Common myeloid progenitor, CD34-positive (primary cell): ENCODE results near the gene TRPM2.

Source experiments
- CTCF ChIA-PET: fragments of 350-600 bp; sonication (Branson Sonifier 250); formaldehyde crosslinking; loops from one replicate; lab custom pipeline; 2021; ENCODE audit warnings: antibody characterized with exemption; lab: Charles Lee
- POLR2A ChIA-PET: fragments of 350-600 bp; sonication (Branson Sonifier 250); formaldehyde crosslinking; loops from one replicate; lab custom pipeline; 2021; ENCODE audit warnings: antibody characterized with exemption; lab: Charles Lee
- DNase-seq, 3 donors: peaks; one replicate each; pipeline versions ENCODE4 v3.0.0 to v3.0.0-alpha.2; 2013
- H3K27ac ChIP-seq, 2 experiments: 1 replicate in 1 of 2; 2 replicates in 1 of 2; pipeline ENCODE4 v1.7.0; 2013; ENCODE audit warnings: inconsistent platforms in 2 of 2, low read length in 2 of 2, mild to moderate bottlenecking in 2 of 2, low read depth in 1 of 2, moderate library complexity in 1 of 2; ENCODE audit not compliant: severe bottlenecking in 2 of 2, insufficient read depth in 1 of 2, poor library complexity in 1 of 2
- H3K27me3 ChIP-seq, 5 experiments: replicated peaks in 2 of 5; 1 replicate in 3 of 5; 2 replicates in 2 of 5; pipeline versions ENCODE4 v1.6.1 to v1.7.0; 2013; ENCODE audit warnings: low read length in 4 of 5, mild to moderate bottlenecking in 2 of 5, moderate library complexity in 2 of 5, inconsistent platforms in 1 of 5; ENCODE audit not compliant: insufficient read depth in 5 of 5, control insufficient read depth in 4 of 5
- H3K36me3 ChIP-seq, 4 experiments: 1 replicate in 2 of 4; 2 replicates in 2 of 4; pipeline versions ENCODE4 v1.6.1 to v1.7.0; 2013; ENCODE audit warnings: low read length in 3 of 4, control low read depth in 1 of 4, mild to moderate bottlenecking in 1 of 4; ENCODE audit not compliant: control insufficient read depth in 4 of 4, insufficient read depth in 4 of 4
- H3K4me1 ChIP-seq, 4 experiments: 1 replicate in 3 of 4; 2 replicates in 1 of 4; pipeline versions ENCODE4 v1.6.1 to v1.7.1; 2013; ENCODE audit warnings: low read length in 3 of 4, mild to moderate bottlenecking in 3 of 4, control low read depth in 1 of 4, inconsistent platforms in 1 of 4, moderate library complexity in 1 of 4; ENCODE audit not compliant: control insufficient read depth in 4 of 4, insufficient read depth in 4 of 4; ENCODE audit errors: control extremely low read depth in 1 of 4
- H3K4me3 ChIP-seq, 7 experiments: 1 replicate in 4 of 7; 2 replicates in 3 of 7; pipeline versions ENCODE4 v1.5.1 to v1.7.0; 2013; ENCODE audit warnings: mild to moderate bottlenecking in 7 of 7, low read length in 6 of 7, moderate library complexity in 6 of 7, inconsistent platforms in 2 of 7, low read depth in 2 of 7, control low read depth in 1 of 7; ENCODE audit not compliant: insufficient read depth in 4 of 7, control insufficient read depth in 1 of 7; ENCODE audit errors: extremely low read depth in 1 of 7
- H3K9me3 ChIP-seq, 5 experiments: 1 replicate in 4 of 5; 2 replicates in 1 of 5; pipeline versions ENCODE4 v1.6.1 to v1.7.1; 2013; ENCODE audit warnings: low read length in 4 of 5, mild to moderate bottlenecking in 2 of 5, inconsistent platforms in 1 of 5, low read depth in 1 of 5, moderate library complexity in 1 of 5; ENCODE audit not compliant: control insufficient read depth in 4 of 5, insufficient read depth in 2 of 5; ENCODE audit errors: control extremely low read depth in 1 of 5
- WGBS: methylation state at CpG from one replicate; pipeline ENCODE4 v1.1.5; 2013; ENCODE audit not compliant: insufficient coverage; 5-methylcytosine and 5-hydroxymethylcytosine counted together

The TRPM2 gene

DNA sequence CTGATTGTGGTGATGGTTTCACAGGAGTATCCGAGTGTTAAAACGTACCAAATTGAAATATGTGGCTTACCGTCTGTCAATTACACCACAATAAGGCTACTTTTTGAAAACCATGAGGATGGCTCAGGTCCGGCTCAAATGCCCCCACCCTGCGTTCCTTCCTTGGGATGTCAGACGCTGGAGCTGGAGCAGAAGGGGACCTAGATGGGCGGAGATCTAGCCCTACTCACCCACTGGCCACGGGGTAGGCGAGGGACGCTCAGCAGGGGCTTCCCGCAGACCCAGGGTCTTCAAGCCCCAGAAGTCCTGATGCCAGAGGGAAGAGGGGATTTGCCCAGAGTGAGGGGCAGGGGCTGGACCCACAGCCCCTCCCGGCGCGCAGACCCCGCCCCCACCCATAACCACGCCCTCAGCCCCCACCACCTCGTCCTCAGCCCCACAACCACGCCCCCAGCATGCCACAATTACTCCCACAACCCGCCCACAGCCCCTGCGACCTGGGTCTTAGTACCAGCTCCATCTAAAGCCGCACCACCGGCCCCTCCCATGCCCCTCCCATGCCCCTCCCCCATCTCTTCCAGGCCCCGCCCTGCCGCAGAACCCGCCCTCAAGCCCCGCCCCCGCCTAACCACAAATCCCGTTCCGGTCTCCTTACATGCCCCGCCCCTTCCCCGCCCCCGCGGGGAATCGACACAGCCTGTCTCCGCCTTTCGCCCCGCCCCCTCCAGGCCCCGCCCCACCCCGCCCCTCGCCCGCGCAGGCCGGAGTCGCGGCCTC lies 101.5 kb downstream of the TRPM2 start, which contains the start of gene LRRC3:
Gene LRRC3, plus strand, starts transcription at position 764 of the 777 bp plus-strand sequence. CDS start 1,135 bp downstream, outside the sequence.
- WGBS, result 7% methylated on average over 17 of the region's 45 CpGs
- Histone ChIP-seq H3K27me3 (peaks cover 3 to 18% (median 7%) of the 10 kb centered on the region in 5 experiments), H3K27ac (no peak within 1 kb of the TSS), H3K4me3 (peak within 1 kb of the TSS; percentile 42 to 80 (median 68)), H3K36me3 (no peaks in the 10 kb centered on the region), H3K9me3 (peaks cover 2 to 13% (median 7%) of the 10 kb centered on the region in 5 experiments), H3K4me1 (peaks cover 0 to 14% (median 8%) of the 10 kb centered on the region in 4 experiments)
- POLR2A ChIA-PET, result interaction anchor here (0.6 kb wide), 1 partner anchor 367 kb away, joined by 3 read pairs; no protein-coding TSS in a partner anchor
- DNase-seq, result peak; percentile 88 to 92 (median 91)
- CTCF ChIA-PET, result no interaction called here

DNA sequence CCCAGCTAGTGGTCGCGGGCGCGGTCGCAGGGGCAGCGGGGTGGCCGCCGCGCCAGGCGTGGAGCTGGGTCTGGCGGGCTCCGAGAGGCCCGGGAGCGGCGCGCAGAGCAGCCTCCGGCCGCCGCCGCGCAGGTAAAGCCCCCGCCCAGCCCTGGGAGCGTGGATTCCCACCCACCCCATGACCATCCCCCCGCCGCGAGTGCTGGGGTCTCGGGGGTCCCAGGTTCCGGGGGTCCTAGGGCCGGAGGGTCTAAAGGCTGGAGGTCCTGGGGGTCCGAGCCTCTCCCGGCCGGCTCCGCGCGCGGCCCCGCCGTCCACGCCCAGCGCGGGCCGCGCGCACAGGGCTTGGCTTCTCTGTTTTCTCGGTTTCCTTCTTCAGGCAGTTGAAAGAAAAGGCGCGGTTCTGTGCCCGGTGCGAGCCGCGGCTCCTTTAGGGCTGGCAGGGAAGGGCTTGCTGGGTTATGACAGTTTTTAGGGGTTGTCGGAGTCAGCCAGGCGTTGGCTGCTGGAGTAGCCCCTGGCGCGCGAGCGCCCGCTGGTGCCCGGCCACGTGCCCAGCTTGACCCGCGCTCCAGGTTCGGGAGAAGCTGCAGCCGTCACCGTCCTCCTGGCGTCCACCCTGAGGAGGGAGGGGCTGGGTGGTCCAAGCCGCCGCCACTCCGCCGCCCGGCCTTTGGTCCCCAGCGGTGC lies 102.2 kb downstream of the TRPM2 start:
- POLR2A ChIA-PET, result interaction anchor here (0.6 kb wide), 2 partner anchors 297 to 367 kb away, joined by 3 read pairs; no protein-coding TSS in a partner anchor
- Histone ChIP-seq H3K27me3 (peaks cover 3 to 13% (median 6%) of the 10 kb centered on the region in 5 experiments), H3K4me3 (peak overlapping the region; percentile 42 to 80 (median 68)), H3K27ac (no peak overlapping the region), H3K9me3 (peaks cover 2 to 13% (median 7%) of the 10 kb centered on the region in 5 experiments), H3K4me1 (peaks cover 0 to 14% (median 10%) of the 10 kb centered on the region in 4 experiments), H3K36me3 (no peaks in the 10 kb centered on the region)
- CTCF ChIA-PET, result interaction anchor here (1.2 kb wide), 1 partner anchor 114 kb away, joined by 3 read pairs; no protein-coding TSS in a partner anchor
- DNase-seq, result peak; percentile 18 to 61 (median 48)
- WGBS, result 4% methylated on average over 42 of the region's 72 CpGs

- Histone ChIP-seq H3K4me3 (peak overlapping the region; percentile 42 to 80 (median 68)), H3K27me3 (peaks cover 2 to 7% (median 4%) of the 10 kb centered on the region in 5 experiments), H3K4me1 (peaks cover 0 to 14% (median 10%) of the 10 kb centered on the region in 4 experiments), H3K36me3 (no peaks in the 10 kb centered on the region), H3K27ac (no peak overlapping the region), H3K9me3 (peaks cover 2 to 13% (median 7%) of the 10 kb centered on the region in 5 experiments)
- DNase-seq, result no peak
- ChIA-PET CTCF (interaction anchor here (1.0 to 1.2 kb wide), 2 partner anchors 24 to 114 kb away, joined by 3 to 4 read pairs; no protein-coding TSS in a partner anchor), POLR2A (interaction anchor here (0.6 kb wide), 1 partner anchor 296 kb away, joined by 3 read pairs; no protein-coding TSS in a partner anchor)
- WGBS, result 92% methylated on average over 30 of the region's 35 CpGs
Measured at GRCh38 chr21:44456214-44456914, 102.9 kb downstream of the TRPM2 start.

DNA sequence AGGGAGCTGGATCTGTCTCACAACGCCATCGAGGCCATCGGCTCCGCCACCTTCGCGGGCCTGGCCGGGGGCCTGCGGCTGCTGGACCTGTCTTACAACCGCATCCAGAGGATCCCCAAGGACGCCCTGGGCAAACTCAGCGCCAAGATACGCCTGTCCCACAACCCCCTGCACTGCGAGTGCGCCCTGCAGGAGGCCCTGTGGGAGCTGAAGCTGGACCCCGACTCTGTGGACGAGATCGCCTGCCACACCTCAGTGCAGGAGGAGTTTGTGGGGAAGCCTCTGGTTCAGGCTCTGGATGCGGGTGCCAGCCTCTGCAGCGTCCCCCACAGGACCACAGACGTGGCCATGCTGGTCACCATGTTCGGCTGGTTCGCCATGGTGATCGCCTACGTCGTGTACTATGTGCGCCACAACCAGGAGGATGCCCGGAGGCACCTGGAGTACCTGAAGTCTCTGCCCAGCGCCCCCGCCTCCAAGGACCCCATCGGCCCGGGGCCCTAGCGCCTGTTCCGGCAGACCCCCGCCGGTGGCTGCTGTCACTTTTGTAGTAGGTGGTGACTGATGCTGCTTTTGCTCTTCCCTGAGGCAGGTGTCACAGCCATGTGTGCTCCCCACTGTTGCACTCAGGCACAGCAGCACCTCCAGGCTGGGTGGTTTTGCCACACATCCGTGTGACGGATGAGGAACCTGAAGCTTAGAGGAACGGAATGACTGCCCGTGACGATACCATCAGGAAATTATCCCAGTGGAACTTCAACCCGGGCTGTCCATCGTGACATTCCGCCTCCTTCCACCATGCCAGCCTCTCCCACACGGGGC lies 103.7 kb downstream of the TRPM2 start:
- H3K27me3 ChIP-seq, result peaks cover 0 to 5% (median 3%) of the 10 kb centered on the region in 5 experiments
- peaks cover 0 to 13% (median 7%) of the 10 kb centered on the region in 5 experiments for H3K9me3 ChIP-seq
- DNase-seq, result no peak
- ChIA-PET CTCF (interaction anchor here (0.9 to 1.2 kb wide), 4 partner anchors 13 to 115 kb away, joined by 3 to 4 read pairs (median 3); no protein-coding TSS in a partner anchor), POLR2A (interaction anchor here (0.6 kb wide), 1 partner anchor 1390 kb away, joined by 4 read pairs; no protein-coding TSS in a partner anchor)
- no peak overlapping the region for H3K27ac ChIP-seq
- peaks cover 0 to 14% (median 10%) of the 10 kb centered on the region in 4 experiments for H3K4me1 ChIP-seq
- WGBS, result 97% methylated on average over 41 of the region's 44 CpGs
- no peaks in the 10 kb centered on the region for H3K36me3 ChIP-seq
- no peak overlapping the region for H3K4me3 ChIP-seq

DNA sequence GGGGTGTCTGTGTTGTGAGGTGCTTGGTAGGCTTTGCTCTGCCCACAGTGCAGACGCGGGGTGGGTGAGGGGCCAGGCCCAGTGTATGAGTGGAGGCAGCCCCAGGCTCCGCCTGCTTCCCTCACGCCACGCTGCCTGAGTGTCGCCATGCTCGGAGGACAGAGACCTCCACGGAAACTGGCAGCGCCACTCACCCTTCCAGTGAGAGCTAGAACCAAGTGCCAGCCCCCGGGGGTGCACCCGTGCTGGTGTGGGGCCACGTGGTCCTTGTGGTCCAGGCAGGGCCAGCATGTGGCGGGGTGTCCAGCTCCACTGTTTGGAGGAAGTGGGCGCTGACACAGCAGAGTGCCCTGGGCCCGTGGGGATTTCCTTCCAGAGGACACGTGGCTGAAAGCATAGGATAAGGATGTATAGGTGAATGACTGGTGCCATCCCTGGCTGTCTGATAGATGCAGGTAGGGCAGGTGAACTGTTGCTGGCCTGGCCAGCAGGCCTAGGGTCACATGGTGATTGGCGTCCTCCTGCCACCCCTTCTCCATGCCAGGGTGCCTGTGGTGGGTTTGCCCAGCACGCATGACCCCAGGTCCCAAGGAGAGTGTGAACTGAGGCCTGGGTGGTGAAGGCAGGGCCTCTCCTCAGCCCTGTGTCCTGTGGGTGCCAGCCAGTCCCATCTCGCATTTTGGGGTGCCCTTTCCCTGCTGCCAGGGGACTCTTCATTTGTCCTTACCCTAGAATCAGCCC lies 105.7 kb downstream of the TRPM2 start:
- Histone ChIP-seq H3K4me1 (peaks cover 0 to 14% (median 10%) of the 10 kb centered on the region in 4 experiments), H3K4me3 (no peak overlapping the region), H3K27ac (no peak overlapping the region), H3K36me3 (no peaks in the 10 kb centered on the region), H3K9me3 (peaks cover 0 to 6% (median 2%) of the 10 kb centered on the region in 5 experiments), H3K27me3 (peaks cover 0 to 4% (median 0%) of the 10 kb centered on the region in 5 experiments)
- DNase-seq, result no peak
- CTCF ChIA-PET, result no interaction called here
- WGBS, result 96% methylated on average over 7 of the region's 19 CpGs
- POLR2A ChIA-PET, result no interaction called here
